Esophagus muscularis mucosa (tissue), 4 donors: ENCODE data around the gene RXRB.

Experiments used
- EP300 ChIP-seq: sonication (generic); formaldehyde crosslinking; IDR thresholded peaks from one replicate; pipeline ENCODE4 v1.6.1; 2017; ENCODE audit warnings: antibody characterized with exemption
- POLR2A ChIP-seq: fragments of 450-650 bp; IDR thresholded peaks from one replicate; pipeline ENCODE4 v1.6.1; 2017; ENCODE audit warnings: antibody characterized with exemption, moderate library complexity, mild to moderate bottlenecking, low read depth
- POLR2AphosphoS5 ChIP-seq, 2 donors: sonication (generic); formaldehyde crosslinking; IDR thresholded peaks; one replicate each; pipeline ENCODE4 v1.6.1; 2017; ENCODE audit warnings: antibody characterized with exemption in 2 of 2
- TF ChIP-seq, protein P1 (sequence below), 3 experiments: fragments of 200-600 bp in 2 of 3; fragments of 450-650 bp in 1 of 3; sonication (generic) in 2 of 3; IDR thresholded peaks; one replicate each; pipeline ENCODE4 v1.5.1; 2017 to 2019; ENCODE audit warnings: antibody characterized with exemption in 3 of 3, mild to moderate bottlenecking in 2 of 3, moderate library complexity in 1 of 3

DNA sequence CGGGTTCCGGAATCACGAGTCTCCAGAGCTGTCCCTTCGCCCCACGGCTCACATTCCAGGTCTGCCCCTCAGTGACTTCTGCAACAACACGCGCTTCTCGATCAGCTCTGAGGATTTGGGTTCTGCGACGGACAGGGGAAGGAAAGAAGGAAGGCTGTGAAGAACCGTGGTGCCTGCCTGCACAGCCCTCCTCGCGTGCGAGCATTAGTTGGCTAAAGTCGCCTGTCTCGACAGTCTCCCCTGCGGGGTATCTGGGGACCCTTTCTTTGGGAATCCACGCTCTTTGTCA, 48.1 kb upstream of the RXRB start:
- TF ChIP-seq, protein P1, sequence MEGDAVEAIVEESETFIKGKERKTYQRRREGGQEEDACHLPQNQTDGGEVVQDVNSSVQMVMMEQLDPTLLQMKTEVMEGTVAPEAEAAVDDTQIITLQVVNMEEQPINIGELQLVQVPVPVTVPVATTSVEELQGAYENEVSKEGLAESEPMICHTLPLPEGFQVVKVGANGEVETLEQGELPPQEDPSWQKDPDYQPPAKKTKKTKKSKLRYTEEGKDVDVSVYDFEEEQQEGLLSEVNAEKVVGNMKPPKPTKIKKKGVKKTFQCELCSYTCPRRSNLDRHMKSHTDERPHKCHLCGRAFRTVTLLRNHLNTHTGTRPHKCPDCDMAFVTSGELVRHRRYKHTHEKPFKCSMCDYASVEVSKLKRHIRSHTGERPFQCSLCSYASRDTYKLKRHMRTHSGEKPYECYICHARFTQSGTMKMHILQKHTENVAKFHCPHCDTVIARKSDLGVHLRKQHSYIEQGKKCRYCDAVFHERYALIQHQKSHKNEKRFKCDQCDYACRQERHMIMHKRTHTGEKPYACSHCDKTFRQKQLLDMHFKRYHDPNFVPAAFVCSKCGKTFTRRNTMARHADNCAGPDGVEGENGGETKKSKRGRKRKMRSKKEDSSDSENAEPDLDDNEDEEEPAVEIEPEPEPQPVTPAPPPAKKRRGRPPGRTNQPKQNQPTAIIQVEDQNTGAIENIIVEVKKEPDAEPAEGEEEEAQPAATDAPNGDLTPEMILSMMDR (IDR thresholded peaks at IDR 0.05) = peak in 1 of 3 experiments; percentile 1
- TF ChIP-seq POLR2AphosphoS5 (IDR thresholded peaks at IDR 0.05) (peak in 1 of 2 donors; percentile 0), POLR2A (no peak), EP300 (no peak)
